ENCODE measurements around the gene MGLL. TPM values are rescaled to one million over a fixed set of nuclear protein-coding genes. Genes with fewer than 3 reads are reported as not detected.

MGLL gene
- total RNA-seq, 1 donor from 2014 or later: 2.5 TPM

- Mint-ChIP-seq H3K27ac (no peak overlapping the region), H3K27me3 (ENCODE audit: low read depth) (peaks cover 3% of the 10 kb centered on the region), H3K4me1 (peaks cover 31% of the 10 kb centered on the region), H3K9me3 (no peaks in the 10 kb centered on the region), H3K36me3 (no peaks in the 10 kb centered on the region), H3K4me3 (no peak overlapping the region)
- TF ChIP-seq CTCF (IDR thresholded peaks at IDR 0.05; ENCODE audit: unreplicated experiment): no peak
- DNase-seq (ENCODE audit: low spot score in 2 of 2, unreplicated experiment in 2 of 2): no peak
These were observed 90.6 kb downstream of the MGLL start for GRCh38 chr3:127731546-127732289.

GRCh38 chr3:127730666-127731295 lies 91.5 kb downstream of the MGLL start:
- H3K4me3 Mint-ChIP-seq: no peak overlapping the region
- peaks cover 24% of the 10 kb centered on the region for H3K4me1 Mint-ChIP-seq
- no peaks in the 10 kb centered on the region for H3K36me3 Mint-ChIP-seq
- no peak overlapping the region for H3K27ac Mint-ChIP-seq
- TF ChIP-seq CTCF (IDR thresholded peaks at IDR 0.05; ENCODE audit: unreplicated experiment): no peak
- peaks cover 4% of the 10 kb centered on the region for H3K27me3 Mint-ChIP-seq (ENCODE audit: low read depth)
- DNase-seq (ENCODE audit: low spot score in 2 of 2, unreplicated experiment in 2 of 2): no peak
- no peaks in the 10 kb centered on the region for H3K9me3 Mint-ChIP-seq

GRCh38 chr3:127730171-127730570 lies 92.1 kb downstream of the MGLL start:
- Mint-ChIP-seq H3K4me1 (peaks cover 18% of the 10 kb centered on the region), H3K4me3 (no peak overlapping the region), H3K9me3 (peaks cover 4% of the 10 kb centered on the region), H3K27ac (no peak overlapping the region), H3K36me3 (no peaks in the 10 kb centered on the region), H3K27me3 (ENCODE audit: low read depth) (peaks cover 4% of the 10 kb centered on the region)
- no peak for DNase-seq (ENCODE audit: low spot score in 2 of 2, unreplicated experiment in 2 of 2)
- TF ChIP-seq CTCF (IDR thresholded peaks at IDR 0.05; ENCODE audit: unreplicated experiment): no peak

- Mint-ChIP-seq H3K9me3 (peaks cover 8% of the 10 kb centered on the region), H3K4me3 (no peak overlapping the region), H3K27ac (no peak overlapping the region), H3K4me1 (peaks cover 13% of the 10 kb centered on the region), H3K27me3 (ENCODE audit: low read depth) (peaks cover 4% of the 10 kb centered on the region), H3K36me3 (no peaks in the 10 kb centered on the region)
- no peak for TF ChIP-seq CTCF (IDR thresholded peaks at IDR 0.05; ENCODE audit: unreplicated experiment)
- no peak for DNase-seq (ENCODE audit: low spot score in 2 of 2, unreplicated experiment in 2 of 2)
These were observed 92.7 kb downstream of the MGLL start for GRCh38 chr3:127729556-127730056.

- no peak for DNase-seq (ENCODE audit: low spot score in 2 of 2, unreplicated experiment in 2 of 2)
- Mint-ChIP-seq H3K27me3 (ENCODE audit: low read depth) (peaks cover 4% of the 10 kb centered on the region), H3K27ac (no peak overlapping the region), H3K9me3 (peaks cover 15% of the 10 kb centered on the region), H3K4me3 (no peak overlapping the region), H3K4me1 (peaks cover 6% of the 10 kb centered on the region), H3K36me3 (no peaks in the 10 kb centered on the region)
- no peak for TF ChIP-seq CTCF (IDR thresholded peaks at IDR 0.05; ENCODE audit: unreplicated experiment)
These were observed 93.8 kb downstream of the MGLL start for GRCh38 chr3:127728417-127729015.

Data from mesothelial cell of epicardium (in vitro differentiated cells).